NCI-H1092 treated with DMSO at 0.1 percent for 48 hours (cell line): ENCODE results near the gene RUVBL1.

Experiments used
- DNase-seq: peaks from one replicate; lab custom pipeline; 2025; lab: John Stamatoyannopoulos, UW

The RUVBL1 gene

GRCh38 chr3:128083396-128083795 is 40.2 kb downstream of the RUVBL1 start:
- no peak for DNase-seq

GRCh38 chr3:128082546-128082945 is 41.1 kb downstream of the RUVBL1 start:
- no peak for DNase-seq

- no peak for DNase-seq
These were observed 41.8 kb downstream of the RUVBL1 start for GRCh38 chr3:128081846-128082245.

GRCh38 chr3:128081226-128081625 is 42.4 kb downstream of the RUVBL1 start:
- no peak for DNase-seq

GRCh38 chr3:128080323-128081080 is 43.1 kb downstream of the RUVBL1 start:
- DNase-seq = no peak

GRCh38 chr3:128079823-128080222 is 43.8 kb downstream of the RUVBL1 start:
- no peak for DNase-seq

GRCh38 chr3:128078875-128079274 is 44.7 kb downstream of the RUVBL1 start:
- DNase-seq = no peak

- DNase-seq = no peak
These were observed 45.3 kb downstream of the RUVBL1 start for GRCh38 chr3:128078322-128078721.

- DNase-seq = no peak
These were observed 45.9 kb downstream of the RUVBL1 start for GRCh38 chr3:128077665-128078064.

- no peak for DNase-seq
These were observed 46.4 kb downstream of the RUVBL1 start for GRCh38 chr3:128077202-128077624.

GRCh38 chr3:128076483-128077201 is 47.0 kb downstream of the RUVBL1 start:
- DNase-seq = peak; percentile 5

- peak; percentile 70 for DNase-seq
These were observed 47.8 kb downstream of the RUVBL1 start for GRCh38 chr3:128075522-128076482.

GRCh38 chr3:128074851-128075521 is 48.6 kb downstream of the RUVBL1 start:
- DNase-seq = no peak

- no peak for DNase-seq
These were observed 49.8 kb downstream of the RUVBL1 start for GRCh38 chr3:128073807-128074206.

GRCh38 chr3:128073185-128073725 is 50.4 kb downstream of the RUVBL1 start:
- DNase-seq = no peak

GRCh38 chr3:128072454-128073184 is 51.0 kb downstream of the RUVBL1 start:
- DNase-seq = no peak

GRCh38 chr3:128071771-128072453 is 51.7 kb downstream of the RUVBL1 start:
- no peak for DNase-seq

- DNase-seq = no peak
These were observed 52.6 kb downstream of the RUVBL1 start for GRCh38 chr3:128070898-128071591.

- no peak for DNase-seq
These were observed 54.3 kb downstream of the RUVBL1 start for GRCh38 chr3:128069271-128069670.
